Sigmoid colon (tissue), 7 donors: ENCODE measurements around the gene XRCC5. TPM values are rescaled to one million over a fixed set of nuclear protein-coding genes. Genes with fewer than 3 reads are reported as not detected.

Source experiments
- DNase-seq: peaks from one replicate; pipeline ENCODE4 v3.0.0-alpha.2; 2019
- H3K27ac ChIP-seq, 4 donors: fragments of 200-600 bp; sonication (generic); one replicate each; pipeline ENCODE4 v1.5.1; 2016 to 2019; ENCODE audit warnings: mild to moderate bottlenecking in 1 of 4
- H3K27me3 ChIP-seq, 3 donors: fragments of 200-600 bp; sonication (generic); one replicate each; pipeline ENCODE4 v1.5.1; 2019; ENCODE audit warnings: mild to moderate bottlenecking in 1 of 3
- H3K36me3 ChIP-seq, 4 donors: fragments of 200-600 bp; sonication (generic); one replicate each; pipeline ENCODE4 v1.5.1; 2016 to 2019
- H3K4me1 ChIP-seq, 4 donors: fragments of 200-600 bp; sonication (generic); one replicate each; pipeline ENCODE4 v1.5.1; 2017 to 2019
- H3K4me3 ChIP-seq, 4 donors: fragments of 200-600 bp; sonication (generic); one replicate each; pipeline ENCODE4 v1.5.1; 2017 to 2019; ENCODE audit warnings: mild to moderate bottlenecking in 2 of 4, moderate library complexity in 1 of 4
- H3K9me3 ChIP-seq, 4 donors: fragments of 200-600 bp in 3 of 4; sonication (generic) in 3 of 4; one replicate each; pipeline versions ENCODE4 v1.5.1 to v1.6.1; 2013 to 2019
- CTCF ChIP-seq, 4 experiments: fragments of 450-650 bp in 3 of 4; fragments of 200-600 bp in 1 of 4; IDR thresholded peaks; one replicate each; pipeline ENCODE4 v1.5.1; 2016 to 2019; ENCODE audit warnings: antibody characterized with exemption in 4 of 4, mild to moderate bottlenecking in 3 of 4, moderate library complexity in 2 of 4
- EP300 ChIP-seq, 4 donors: sonication (generic); formaldehyde crosslinking; IDR thresholded peaks; one replicate each; pipeline ENCODE4 v1.6.1; 2017; ENCODE audit warnings: antibody characterized with exemption in 4 of 4
- POLR2A ChIP-seq, 2 donors: fragments of 450-650 bp; IDR thresholded peaks; one replicate each; pipeline ENCODE4 v1.6.1; 2016; ENCODE audit warnings: antibody characterized with exemption in 2 of 2, mild to moderate bottlenecking in 2 of 2, moderate library complexity in 2 of 2
- POLR2AphosphoS5 ChIP-seq, 4 donors: sonication (generic); formaldehyde crosslinking; IDR thresholded peaks; one replicate each; pipeline ENCODE4 v1.6.1; 2017; ENCODE audit warnings: antibody characterized with exemption in 4 of 4
- WGBS, 2 donors: extraction: QIAGEN DNeasy Blood & Tissue Kit; methylation state at CpG; one replicate each; pipeline ENCODE4 v1.1.7; 2013; 5-methylcytosine and 5-hydroxymethylcytosine counted together
- intact Hi-C: fragments of 100-400 bp; cut with DNase I; formaldehyde crosslinking; loops from one replicate; pipeline ENCODE4 v1.15.1; 2023
- polyA plus RNA-seq, 3 donors: library from polyadenylated mRNA; stranded (reverse); fragments of 200-250 nt; gene quantifications; one replicate each; pipeline ENCODE4 v1.2.3, GENCODE V29; 2013
- total RNA-seq, 4 donors: library from RNA; depleted of rRNA; stranded (reverse); fragments of >200 nt; gene quantifications; one replicate each; pipeline ENCODE4 v1.1.0, GENCODE V29; 2016
- donor health status: healthy with polysubstance abuse.
- donor health status: Bipolar disorder and iron deficiency.
- donor health status: healthy.

The XRCC5 gene
- total and polyA plus RNA-seq, 7 donors: 70.3 to 152 (median 111) TPM

GRCh38 chr2:216069028-216069427 is 40.1 kb upstream of the XRCC5 start:
- no peaks in the 10 kb centered on the region for H3K9me3 ChIP-seq
- H3K27me3 ChIP-seq: no peaks in the 10 kb centered on the region
- no peak overlapping the region for H3K4me3 ChIP-seq
- no peak overlapping the region for H3K27ac ChIP-seq
- 93 to 94% methylated on average over 2 of the region's 2 CpGs for WGBS, 2 donors
- no peaks in the 10 kb centered on the region for H3K4me1 ChIP-seq
- no peak for TF ChIP-seq POLR2A (IDR thresholded peaks at IDR 0.05)
- TF ChIP-seq POLR2AphosphoS5 (IDR thresholded peaks at IDR 0.05): no peak
- TF ChIP-seq CTCF (IDR thresholded peaks at IDR 0.05): no peak
- TF ChIP-seq EP300 (IDR thresholded peaks at IDR 0.05): no peak
- DNase-seq: no peak
- intact Hi-C loops: no loop called here
- H3K36me3 ChIP-seq: peaks cover 0 to 23% (median 5%) of the 10 kb centered on the region in 4 donors

DNA sequence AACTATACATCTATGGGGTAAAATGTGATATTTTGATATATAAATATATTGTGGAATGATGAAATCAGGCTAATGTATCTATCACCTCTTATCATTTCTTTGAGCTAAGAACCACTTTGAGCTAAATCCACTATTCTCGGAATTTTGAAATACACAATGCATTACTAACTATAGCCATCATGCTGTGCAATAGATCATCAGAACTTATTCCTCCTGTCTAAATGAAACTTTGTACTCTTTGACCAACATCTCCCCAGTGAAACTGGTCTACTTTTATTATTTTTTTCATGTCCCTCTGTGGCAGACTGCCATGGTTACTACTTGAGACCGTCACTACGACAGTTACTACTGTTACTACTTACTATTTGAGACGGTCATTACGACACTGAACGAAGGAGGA is 39.0 kb upstream of the XRCC5 start:
- no peaks in the 10 kb centered on the region for H3K27me3 ChIP-seq
- TF ChIP-seq POLR2A (IDR thresholded peaks at IDR 0.05) (no peak), POLR2AphosphoS5 (IDR thresholded peaks at IDR 0.05) (no peak), CTCF (IDR thresholded peaks at IDR 0.05) (no peak), EP300 (IDR thresholded peaks at IDR 0.05) (no peak)
- intact Hi-C loops: no loop called here
- 85 to 91% methylated on average over 6 of the region's 6 CpGs for WGBS, 2 donors
- no peaks in the 10 kb centered on the region for H3K9me3 ChIP-seq
- no peak overlapping the region for H3K27ac ChIP-seq
- H3K36me3 ChIP-seq: peaks cover 0 to 12% (median 5%) of the 10 kb centered on the region in 4 donors
- no peaks in the 10 kb centered on the region for H3K4me1 ChIP-seq
- no peak overlapping the region for H3K4me3 ChIP-seq
- no peak for DNase-seq

DNA sequence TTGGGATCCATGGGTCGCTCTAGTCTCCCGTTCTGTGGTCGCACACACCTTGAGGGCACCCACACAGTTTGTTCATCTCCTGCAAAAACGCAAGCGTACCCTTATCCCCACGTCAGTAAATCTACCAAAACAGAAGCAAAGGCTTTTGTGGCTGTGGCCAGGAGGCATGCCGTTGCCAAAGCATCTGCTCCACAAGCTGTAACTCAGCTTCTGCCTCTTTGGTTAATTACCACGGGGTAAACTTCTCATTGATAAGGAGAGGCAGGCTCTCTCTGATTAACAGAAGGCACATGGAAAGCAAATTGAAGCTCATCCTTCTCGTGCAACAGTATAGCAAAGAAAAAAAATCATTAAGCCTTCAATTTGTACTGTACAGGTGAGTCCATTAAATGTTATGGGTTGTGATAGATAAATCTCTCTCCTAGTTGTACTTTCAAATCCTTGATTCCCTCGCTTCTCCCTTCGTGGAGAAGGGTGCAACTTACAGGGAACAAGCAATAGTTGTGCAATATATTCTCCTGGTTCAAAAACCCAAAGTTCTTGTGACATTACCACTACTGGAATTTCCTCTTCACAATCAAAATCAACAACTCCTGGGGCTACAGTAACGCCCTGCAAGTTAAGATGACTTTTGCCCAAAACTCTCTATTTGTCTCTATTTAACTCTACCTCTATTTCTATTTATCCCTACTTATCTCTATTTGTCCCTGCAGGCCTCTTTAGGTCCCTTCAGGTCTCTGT is 37.9 kb upstream of the XRCC5 start:
- TF ChIP-seq POLR2AphosphoS5 (IDR thresholded peaks at IDR 0.05) (no peak), EP300 (IDR thresholded peaks at IDR 0.05) (no peak), POLR2A (IDR thresholded peaks at IDR 0.05) (no peak), CTCF (IDR thresholded peaks at IDR 0.05) (no peak)
- Histone ChIP-seq H3K4me1 (no peaks in the 10 kb centered on the region), H3K36me3 (peaks cover 0 to 6% (median 0%) of the 10 kb centered on the region in 4 donors), H3K9me3 (no peaks in the 10 kb centered on the region), H3K27ac (no peak overlapping the region), H3K27me3 (no peaks in the 10 kb centered on the region), H3K4me3 (no peak overlapping the region)
- intact Hi-C loops: no loop called here
- 87 to 89% methylated on average over 12 of the region's 12 CpGs for WGBS, 2 donors
- DNase-seq: no peak

DNA sequence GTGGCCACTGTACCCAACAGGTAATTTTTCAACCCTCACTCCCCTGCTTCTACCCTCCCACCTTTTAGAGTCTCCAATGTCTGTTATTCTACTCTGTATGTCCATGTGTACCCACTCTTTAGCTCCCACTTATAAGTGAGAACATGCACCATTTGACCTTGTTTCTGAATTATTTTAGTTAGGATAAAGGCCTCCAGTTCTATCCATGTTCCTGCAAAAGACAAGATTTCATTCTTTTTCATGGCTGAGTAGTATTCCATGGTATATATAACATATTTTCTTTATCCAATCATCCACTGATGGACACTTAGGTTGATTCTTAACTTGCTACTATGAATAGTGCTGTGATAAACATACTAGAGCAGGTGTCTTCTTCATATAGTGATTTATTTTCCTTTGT is 36.7 kb upstream of the XRCC5 start:
- intact Hi-C loops: no loop called here

More for the DNA sequence above, 36.7 kb upstream of the XRCC5 start:
- no peak for DNase-seq
- Histone ChIP-seq H3K9me3 (no peaks in the 10 kb centered on the region), H3K36me3 (peaks cover 0 to 6% (median 0%) of the 10 kb centered on the region in 4 donors), H3K27ac (no peak overlapping the region), H3K4me1 (no peaks in the 10 kb centered on the region), H3K27me3 (no peaks in the 10 kb centered on the region), H3K4me3 (no peak overlapping the region)
- TF ChIP-seq EP300 (IDR thresholded peaks at IDR 0.05): no peak
- TF ChIP-seq POLR2AphosphoS5 (IDR thresholded peaks at IDR 0.05): no peak
- no peak for TF ChIP-seq CTCF (IDR thresholded peaks at IDR 0.05)
- no peak for TF ChIP-seq POLR2A (IDR thresholded peaks at IDR 0.05)
